HFF-Myc (cell line): ENCODE results near the gene CAPN7.

Experiments used
- DNase-seq: peaks from one replicate; pipeline ENCODE4 v3.0.0-alpha.2; 2011; ENCODE audit warnings: low read depth; ENCODE audit errors: extremely low read depth
- H3K4me3 ChIP-seq: replicated peaks from 2 replicates; pipeline ENCODE4 v1.5.1; 2011; ENCODE audit warnings: low read depth, mild to moderate bottlenecking, control low read depth, low read length
- CTCF ChIP-seq: IDR thresholded peaks from 2 replicates; pipeline ENCODE4 v1.5.1; 2012; ENCODE audit warnings: mild to moderate bottlenecking, low read depth, low read length, control low read depth; ENCODE audit errors: missing control alignments

Gene CAPN7

GRCh38 chr3:15243822-15244482 is 37.9 kb downstream of the CAPN7 start:
- DNase-seq: no peak
- H3K4me3 ChIP-seq: no peak overlapping the region
- TF ChIP-seq CTCF: no peak

- no peak overlapping the region for H3K4me3 ChIP-seq
- DNase-seq: no peak
- TF ChIP-seq CTCF: no peak
Observed at GRCh38 chr3:15246186-15246585, 40.1 kb downstream of the CAPN7 start.

DNA sequence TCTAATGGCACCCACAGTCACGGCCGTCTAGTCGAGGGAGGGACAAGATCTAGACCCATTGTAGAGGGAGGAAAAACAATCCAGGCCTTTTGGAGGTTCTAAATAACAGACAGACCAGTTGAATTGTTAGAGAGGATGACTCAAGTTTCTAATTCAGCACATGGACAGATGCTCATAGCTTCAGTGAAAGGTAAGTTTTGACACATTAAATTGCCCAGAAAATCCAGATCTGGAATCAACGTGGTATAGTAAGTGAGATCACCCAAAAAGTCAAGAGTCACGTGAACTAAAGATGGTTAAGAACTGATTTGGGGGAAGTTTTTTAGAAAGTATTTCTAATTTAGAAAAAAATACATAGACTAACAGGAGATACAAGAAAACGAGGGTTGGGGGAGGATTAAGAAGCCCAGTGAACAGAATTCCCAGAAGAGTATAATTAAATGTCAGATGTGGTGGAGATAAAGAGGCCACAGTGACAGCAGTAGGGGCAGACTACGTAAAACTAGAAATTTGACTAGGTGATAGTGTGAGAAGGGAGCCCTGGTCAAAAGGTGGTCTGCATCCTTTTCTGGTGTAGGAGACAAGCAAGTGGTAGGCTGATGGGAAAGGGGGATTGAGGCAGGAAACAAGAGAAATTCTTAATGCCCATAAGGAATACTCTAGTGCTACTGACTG is 47.1 kb downstream of the CAPN7 start:
- no peak for DNase-seq
- TF ChIP-seq CTCF: no peak
- no peak overlapping the region for H3K4me3 ChIP-seq

- no peak for TF ChIP-seq CTCF
- no peak overlapping the region for H3K4me3 ChIP-seq
- DNase-seq: no peak
Observed at GRCh38 chr3:15255215-15255614, 49.2 kb downstream of the CAPN7 start.

- no peak for DNase-seq
- H3K4me3 ChIP-seq: no peak overlapping the region
Observed at GRCh38 chr3:15256861-15257341, 50.9 kb downstream of the CAPN7 start.

DNA sequence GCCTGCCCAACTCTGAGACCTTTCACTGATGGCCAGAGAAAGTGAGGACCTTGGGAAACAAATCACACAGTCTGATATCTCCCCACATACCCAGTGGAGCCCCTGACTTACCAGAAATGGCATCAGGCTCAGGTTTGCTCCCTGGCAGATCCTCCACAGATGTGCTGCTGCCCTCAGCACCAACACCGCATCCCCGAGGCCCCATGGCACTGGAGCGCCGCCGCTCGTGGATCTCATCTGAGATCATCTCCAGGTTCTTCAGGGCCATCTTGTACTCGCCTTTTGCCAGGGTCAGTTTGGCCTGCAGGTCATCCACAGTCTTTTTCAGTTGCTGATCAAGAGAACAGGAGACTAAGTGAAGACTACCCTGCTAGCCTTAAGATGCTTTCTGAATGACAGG is 52.7 kb downstream of the CAPN7 start:
- no peak for TF ChIP-seq CTCF

More at GRCh38 chr3:15256861-15257341, 50.9 kb downstream of the CAPN7 start:
- no peak for TF ChIP-seq CTCF

More for the DNA sequence above, 52.7 kb downstream of the CAPN7 start:
- no peak for DNase-seq
- no peak overlapping the region for H3K4me3 ChIP-seq
